Choroid plexus epithelial cell (primary cell): ENCODE data around the gene HAAO.

ENCODE experiments used
- DNase-seq: peaks from one replicate; pipeline ENCODE4 v3.0.0-alpha.2; 2010; ENCODE audit warnings: low read depth
- H3K4me3 ChIP-seq: 2 replicates; pipeline ENCODE4 v1.5.1; 2011; ENCODE audit warnings: low read depth, mild to moderate bottlenecking, control low read depth, low read length, moderate library complexity
- TF ChIP-seq, protein P1 (sequence below): conservative IDR thresholded peaks from 2 replicates; pipeline ENCODE4 v1.5.1; 2011; ENCODE audit warnings: low read depth, mild to moderate bottlenecking, control low read depth, inconsistent platforms, low read length, moderate library complexity

The HAAO gene

DNA sequence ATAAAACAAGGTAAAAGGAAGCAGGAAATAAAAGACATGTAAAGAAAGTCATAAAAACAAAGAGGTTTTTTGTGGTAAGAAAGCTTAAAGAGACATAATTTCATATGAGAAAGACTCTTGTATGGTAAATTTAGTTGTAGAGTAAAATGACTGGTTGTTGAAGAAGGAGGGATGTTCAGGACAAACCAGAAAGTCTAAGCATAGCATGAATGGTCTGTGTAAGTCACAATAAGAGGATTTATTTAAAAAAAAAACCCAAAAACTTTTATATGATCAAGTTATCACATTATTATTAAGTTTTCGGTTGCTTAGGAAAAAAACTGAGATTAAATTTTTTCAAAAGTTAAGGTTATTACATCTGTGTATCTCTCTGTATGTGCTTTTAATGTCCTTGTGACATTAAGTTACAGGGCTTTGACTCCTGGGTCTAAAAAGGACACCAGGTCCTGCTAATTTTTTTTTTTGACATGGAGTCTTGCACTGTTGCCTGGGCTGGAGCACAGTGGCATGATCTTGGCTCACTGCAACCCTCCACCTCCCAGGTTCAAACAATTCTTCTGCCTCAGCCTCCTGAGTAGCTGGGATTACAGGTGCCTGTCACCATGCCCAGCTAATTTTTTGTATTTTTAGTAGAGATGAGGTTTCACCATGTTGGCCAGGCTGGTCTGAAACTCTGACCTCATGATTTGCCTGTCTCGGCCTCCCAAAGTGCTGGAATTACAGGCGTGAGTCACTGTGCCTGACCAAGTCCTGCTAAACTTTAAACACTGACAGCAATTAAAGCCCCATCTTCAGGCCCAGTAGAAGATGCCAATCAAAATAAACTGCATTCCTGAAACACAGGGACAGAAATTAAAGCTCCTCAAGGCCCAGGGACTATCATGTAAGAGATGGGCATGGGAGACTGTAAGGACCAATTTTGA is 14.2 kb downstream of the HAAO start:
- TF ChIP-seq, protein P1, sequence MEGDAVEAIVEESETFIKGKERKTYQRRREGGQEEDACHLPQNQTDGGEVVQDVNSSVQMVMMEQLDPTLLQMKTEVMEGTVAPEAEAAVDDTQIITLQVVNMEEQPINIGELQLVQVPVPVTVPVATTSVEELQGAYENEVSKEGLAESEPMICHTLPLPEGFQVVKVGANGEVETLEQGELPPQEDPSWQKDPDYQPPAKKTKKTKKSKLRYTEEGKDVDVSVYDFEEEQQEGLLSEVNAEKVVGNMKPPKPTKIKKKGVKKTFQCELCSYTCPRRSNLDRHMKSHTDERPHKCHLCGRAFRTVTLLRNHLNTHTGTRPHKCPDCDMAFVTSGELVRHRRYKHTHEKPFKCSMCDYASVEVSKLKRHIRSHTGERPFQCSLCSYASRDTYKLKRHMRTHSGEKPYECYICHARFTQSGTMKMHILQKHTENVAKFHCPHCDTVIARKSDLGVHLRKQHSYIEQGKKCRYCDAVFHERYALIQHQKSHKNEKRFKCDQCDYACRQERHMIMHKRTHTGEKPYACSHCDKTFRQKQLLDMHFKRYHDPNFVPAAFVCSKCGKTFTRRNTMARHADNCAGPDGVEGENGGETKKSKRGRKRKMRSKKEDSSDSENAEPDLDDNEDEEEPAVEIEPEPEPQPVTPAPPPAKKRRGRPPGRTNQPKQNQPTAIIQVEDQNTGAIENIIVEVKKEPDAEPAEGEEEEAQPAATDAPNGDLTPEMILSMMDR = no peak
- no peak for DNase-seq
- no peak overlapping the region for H3K4me3 ChIP-seq

- TF ChIP-seq, protein P1 = no peak
- DNase-seq = no peak
- no peak overlapping the region for H3K4me3 ChIP-seq
Measured at GRCh38 chr2:42775810-42776209, 16.6 kb downstream of the HAAO start.

DNA sequence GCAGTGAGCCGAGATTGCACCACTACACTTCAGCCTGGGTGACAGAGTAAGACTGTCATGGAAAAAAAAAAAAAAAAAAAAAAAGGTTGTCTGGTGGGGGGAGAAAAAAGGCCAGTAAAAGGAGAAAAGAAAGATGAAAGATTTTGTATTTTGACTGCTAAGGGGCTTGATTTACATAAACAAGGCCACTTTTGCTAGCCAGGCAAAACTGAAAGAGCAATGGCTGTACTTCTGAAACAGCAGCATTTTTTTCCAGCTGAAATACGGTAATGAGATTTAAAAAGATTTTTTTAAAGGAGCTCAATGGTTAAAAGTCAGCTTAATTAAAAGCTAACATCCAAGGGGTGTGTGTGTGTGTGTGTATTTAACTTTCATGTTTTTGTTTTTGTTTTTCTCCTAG is 17.2 kb downstream of the HAAO start:
- DNase-seq = no peak
- no peak overlapping the region for H3K4me3 ChIP-seq
- TF ChIP-seq, protein P1 = no peak

GRCh38 chr2:42771546-42772153 is 20.7 kb downstream of the HAAO start:
- no peak for DNase-seq
- no peak overlapping the region for H3K4me3 ChIP-seq
- TF ChIP-seq, protein P1 = no peak

GRCh38 chr2:42770288-42771131 is 21.9 kb downstream of the HAAO start:
- TF ChIP-seq, protein P1 = peak; percentile 67
- peak; percentile 78 for DNase-seq
- H3K4me3 ChIP-seq = no peak overlapping the region

DNA sequence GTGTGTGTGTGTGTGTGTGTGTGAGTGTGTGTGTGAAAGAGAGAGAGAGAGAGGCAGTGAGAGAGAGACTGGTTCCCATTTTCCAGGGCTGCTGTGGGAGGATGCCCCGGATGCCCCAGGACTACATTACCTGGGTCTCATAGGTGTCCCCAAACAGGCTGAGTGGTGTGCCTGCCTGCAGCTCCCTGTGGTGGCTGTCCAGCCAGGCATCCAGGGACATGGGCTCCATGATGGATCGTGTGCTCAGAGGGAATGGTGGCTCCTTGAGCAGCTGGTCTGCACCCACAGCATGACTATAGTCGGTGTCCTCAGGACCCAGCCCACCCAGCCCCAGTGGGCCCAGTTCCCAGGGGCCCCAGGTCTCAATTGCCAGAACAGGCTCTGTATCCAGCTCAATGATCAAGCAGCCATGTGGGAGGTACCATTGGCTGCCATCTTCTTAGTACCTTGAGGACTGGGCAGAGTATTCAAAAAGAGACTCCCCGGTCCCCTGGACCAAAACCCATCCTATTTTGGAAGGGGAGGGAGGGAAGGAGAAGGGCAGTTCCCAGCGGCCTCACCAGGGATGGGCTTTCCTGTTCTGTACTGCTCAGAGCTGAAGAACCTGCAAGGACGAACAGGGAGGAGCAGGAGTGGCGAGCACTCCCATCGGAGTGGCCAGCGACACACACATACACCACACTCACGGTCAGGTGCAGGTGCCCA is 22.6 kb downstream of the HAAO start:
- TF ChIP-seq, protein P1 = no peak
- no peak overlapping the region for H3K4me3 ChIP-seq
- DNase-seq = no peak
